WTC11 (cell line): ENCODE data around the gene ZBTB39. TPM values are rescaled to one million over a fixed set of nuclear protein-coding genes. Genes with fewer than 3 reads are reported as not detected.
"Not testable (repeated sequence)": the region's sequence is repeated elsewhere in the genome, so short reads cannot be mapped to it uniquely, and the experiment has no call there.

Experiments
- ATAC-seq: fragments of 200-7000 bp; cut with Tn5 transposase; 2 replicates; pipeline ENCODE4 v1.10.0; 2021; ENCODE audit warnings: mild to moderate bottlenecking, moderate library complexity
- CTCF ChIA-PET: fragments of 300-600 bp; sonication (Branson Sonifier 250); formaldehyde crosslinking; loops from one replicate; lab custom pipeline; 2021; ENCODE audit warnings: antibody characterized with exemption; lab: Charles Lee
- POLR2A ChIA-PET: fragments of 350-600 bp; sonication (Branson Sonifier 250); formaldehyde crosslinking; loops from one replicate; lab custom pipeline; 2021; ENCODE audit warnings: antibody characterized with exemption; lab: Charles Lee
- DNase-seq: peaks from one replicate; pipeline ENCODE4 v3.0.0; 2021; ENCODE audit warnings: low spot score
- H3K27ac Mint-ChIP-seq: 2 replicates; pipeline ENCODE4 v1.8.0; 2021; ENCODE audit warnings: mixed read lengths
- H3K27me3 Mint-ChIP-seq: 2 replicates; pipeline ENCODE4 v1.8.0; 2021; ENCODE audit warnings: low read depth, mild to moderate bottlenecking, moderate library complexity, mixed read lengths
- H3K36me3 Mint-ChIP-seq: 2 replicates; pipeline ENCODE4 v1.8.0; 2021; ENCODE audit warnings: mixed read lengths
- H3K4me1 Mint-ChIP-seq: 2 replicates; pipeline ENCODE4 v1.8.0; 2022; ENCODE audit warnings: mixed read lengths
- H3K4me3 Mint-ChIP-seq: 2 replicates; pipeline ENCODE4 v1.8.0; 2021; ENCODE audit warnings: mild to moderate bottlenecking, moderate library complexity, mixed read lengths
- H3K9me3 Mint-ChIP-seq: 2 replicates; pipeline ENCODE4 v1.8.0; 2021; ENCODE audit warnings: mixed read lengths
- CREM ChIP-seq: sonication (generic); formaldehyde crosslinking; IDR thresholded peaks from 2 replicates; pipeline ENCODE4 v1.8.1; 2022; ENCODE audit warnings: mild to moderate bottlenecking, missing genetic modification reagents, moderate library complexity
- ESRRA ChIP-seq: sonication (generic); formaldehyde crosslinking; IDR thresholded peaks from 2 replicates; pipeline ENCODE4 v1.8.1; 2022; ENCODE audit warnings: mild to moderate bottlenecking, missing genetic modification reagents, borderline replicate concordance
- GTF2I ChIP-seq: fragments of 250-450 bp; sonication (Bioruptor Pico); conservative IDR thresholded peaks from 2 replicates; pipeline ENCODE4 v1.4.0; 2021; ENCODE audit warnings: mild to moderate bottlenecking
- KAT7 ChIP-seq: sonication (generic); formaldehyde crosslinking; IDR thresholded peaks from 2 replicates; pipeline ENCODE4 v1.8.1; 2023; ENCODE audit warnings: missing genetic modification reagents, mild to moderate bottlenecking, borderline replicate concordance
- RELA ChIP-seq: sonication (generic); formaldehyde crosslinking; IDR thresholded peaks from 2 replicates; pipeline ENCODE4 v1.8.1; 2022; ENCODE audit warnings: missing genetic modification reagents, mild to moderate bottlenecking, borderline replicate concordance
- RORB ChIP-seq: fragments of 250-450 bp; sonication (Bioruptor Pico); IDR thresholded peaks from 2 replicates; pipeline ENCODE4 v1.9.0; 2021; ENCODE audit warnings: mild to moderate bottlenecking
- SMAD3 ChIP-seq: sonication (generic); formaldehyde crosslinking; IDR thresholded peaks from 2 replicates; pipeline ENCODE4 v1.8.0; 2022; ENCODE audit warnings: missing genetic modification reagents, mild to moderate bottlenecking, borderline replicate concordance
- SP1 ChIP-seq: sonication (generic); formaldehyde crosslinking; conservative IDR thresholded peaks from 2 replicates; pipeline ENCODE4 v1.8.1; 2022; ENCODE audit warnings: missing genetic modification reagents
- TCF7 ChIP-seq: sonication (generic); formaldehyde crosslinking; IDR thresholded peaks from 2 replicates; pipeline ENCODE4 v1.8.0; 2022; ENCODE audit warnings: mild to moderate bottlenecking, low read depth, missing genetic modification reagents, moderate library complexity
- TEAD4 ChIP-seq: sonication (generic); formaldehyde crosslinking; IDR thresholded peaks from 2 replicates; pipeline ENCODE4 v1.8.0; 2022; ENCODE audit warnings: mild to moderate bottlenecking, missing genetic modification reagents
- ZNF138 ChIP-seq: sonication (generic); formaldehyde crosslinking; conservative IDR thresholded peaks from 2 replicates; pipeline ENCODE4 v1.8.1; 2022; ENCODE audit warnings: mild to moderate bottlenecking, moderate library complexity, missing genetic modification reagents
- ZNF232 ChIP-seq: sonication (generic); formaldehyde crosslinking; IDR thresholded peaks from 2 replicates; pipeline ENCODE4 v1.8.0; 2022; ENCODE audit warnings: mild to moderate bottlenecking, missing genetic modification reagents
- ZNF263 ChIP-seq: sonication (generic); formaldehyde crosslinking; IDR thresholded peaks from 2 replicates; pipeline ENCODE4 v1.8.1; 2022; ENCODE audit warnings: low read depth, mild to moderate bottlenecking, moderate library complexity, missing genetic modification reagents
- ZNF396 ChIP-seq: fragments of 250-450 bp; sonication (Bioruptor Pico); IDR thresholded peaks from 2 replicates; pipeline ENCODE4 v1.8.0; 2021; ENCODE audit warnings: mild to moderate bottlenecking, moderate library complexity, borderline replicate concordance
- ZNF671 ChIP-seq: fragments of 250-450 bp; sonication (Bioruptor Pico); IDR thresholded peaks from 2 replicates; pipeline ENCODE4 v1.8.0; 2021; ENCODE audit warnings: mild to moderate bottlenecking
- total RNA-seq: library from RNA; stranded (reverse); gene quantifications from 3 replicates; pipeline ENCODE4 v1.2.3, GENCODE V29; 2021
- TF ChIP-seq, protein P1 (sequence below): fragments of 250-450 bp; sonication (Bioruptor Pico); IDR thresholded peaks from 2 replicates; pipeline ENCODE4 v2.1.2; 2022; ENCODE audit warnings: mild to moderate bottlenecking, moderate library complexity
- TF ChIP-seq, protein P2 (sequence below): sonication (generic); formaldehyde crosslinking; IDR thresholded peaks from 2 replicates; pipeline ENCODE4 v1.8.1; 2023; ENCODE audit warnings: mild to moderate bottlenecking, missing genetic modification reagents, moderate library complexity
- TF ChIP-seq, protein P3 (sequence below): fragments of 250-450 bp; sonication (Bioruptor Pico); IDR thresholded peaks from 2 replicates; pipeline ENCODE4 v1.9.0; 2021; ENCODE audit warnings: moderate library complexity, mild to moderate bottlenecking, inconsistent platforms, borderline replicate concordance
- TF ChIP-seq, protein P4 (sequence below): fragments of 250-450 bp; sonication (Bioruptor Pico); IDR thresholded peaks from 2 replicates; pipeline ENCODE4 v1.9.0; 2021; ENCODE audit warnings: mild to moderate bottlenecking, borderline replicate concordance

The ZBTB39 gene
- total RNA-seq, 1 experiment from 2014 or later, result 20.2 TPM

DNA sequence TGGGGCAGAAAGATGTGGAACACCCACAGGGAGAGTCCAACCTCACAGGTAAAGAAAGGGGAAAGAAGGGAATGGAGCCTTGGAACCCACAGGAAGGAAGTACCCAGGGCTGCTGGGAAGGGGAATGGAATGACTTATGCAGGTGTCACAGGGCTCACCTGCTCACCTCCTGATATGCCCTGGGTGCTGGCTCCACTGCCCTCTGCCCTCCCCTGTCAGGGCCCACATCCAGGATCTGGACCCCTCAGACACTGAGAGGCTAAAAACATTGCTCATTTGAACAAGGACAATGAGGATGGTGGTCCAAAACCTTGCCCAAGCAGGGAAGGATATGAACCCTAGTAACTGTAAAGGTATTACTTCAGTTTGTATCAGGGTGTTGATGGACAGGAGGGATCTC lies 19.3 kb downstream of the ZBTB39 start:
- CTCF ChIA-PET, result interaction anchor here (0.9 to 3.4 kb wide), 29 partner anchors 11 to 287 kb away, joined by 3 to 64 read pairs (median 5); partner anchors contain the start of genes HSD17B6, NEMP1, PRIM1 and STAT6
- POLR2A ChIA-PET, result no interaction called here
- H3K27me3 Mint-ChIP-seq, result no peaks in the 10 kb centered on the region; the same call in 1 of the 2 replicates
- H3K36me3 Mint-ChIP-seq, result no peaks in the 10 kb centered on the region
- TF ChIP-seq ZNF396 (CRISPR knock-in tag), result no peak
- no peak for TF ChIP-seq TEAD4 (CRISPR knock-in tag)
- no peak for TF ChIP-seq ZNF232 (CRISPR knock-in tag)
- TF ChIP-seq ZNF671 (CRISPR knock-in tag), result no peak
- TF ChIP-seq, protein P1, sequence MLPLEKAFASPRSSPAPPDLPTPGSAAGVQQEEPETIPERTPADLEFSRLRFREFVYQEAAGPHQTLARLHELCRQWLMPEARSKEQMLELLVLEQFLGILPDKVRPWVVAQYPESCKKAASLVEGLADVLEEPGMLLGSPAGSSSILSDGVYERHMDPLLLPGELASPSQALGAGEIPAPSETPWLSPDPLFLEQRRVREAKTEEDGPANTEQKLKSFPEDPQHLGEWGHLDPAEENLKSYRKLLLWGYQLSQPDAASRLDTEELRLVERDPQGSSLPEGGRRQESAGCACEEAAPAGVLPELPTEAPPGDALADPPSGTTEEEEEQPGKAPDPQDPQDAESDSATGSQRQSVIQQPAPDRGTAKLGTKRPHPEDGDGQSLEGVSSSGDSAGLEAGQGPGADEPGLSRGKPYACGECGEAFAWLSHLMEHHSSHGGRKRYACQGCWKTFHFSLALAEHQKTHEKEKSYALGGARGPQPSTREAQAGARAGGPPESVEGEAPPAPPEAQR, result no peak
- no peak for TF ChIP-seq SP1 (CRISPR knock-in tag)
- no peak overlapping the region for H3K27ac Mint-ChIP-seq
- ATAC-seq, result no peak
- no peak for DNase-seq
- no peaks in the 10 kb centered on the region for H3K9me3 Mint-ChIP-seq
- H3K4me1 Mint-ChIP-seq, result peaks cover 17% of the 10 kb centered on the region
- no peak overlapping the region for H3K4me3 Mint-ChIP-seq

DNA sequence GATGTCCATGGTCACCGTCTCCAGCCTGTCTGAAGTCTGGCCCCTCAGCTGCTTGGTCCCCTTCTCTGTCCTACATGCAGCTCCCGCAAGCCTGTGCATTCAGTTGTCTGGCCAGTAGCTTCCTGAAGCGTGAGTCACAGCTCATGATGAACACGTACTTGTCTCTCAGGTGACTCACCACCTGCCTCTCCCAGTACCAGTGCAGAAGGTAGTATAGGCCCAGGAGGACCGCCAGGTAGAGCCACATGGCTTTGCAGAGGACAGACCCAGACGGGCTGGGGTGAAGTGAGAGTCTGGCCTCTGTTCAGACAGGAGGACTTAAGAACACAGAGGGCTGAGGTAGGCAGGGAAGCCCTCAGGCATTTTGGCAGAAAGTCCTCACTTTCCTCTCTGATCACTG lies 20.6 kb downstream of the ZBTB39 start:
- H3K27me3 Mint-ChIP-seq, H3K27ac Mint-ChIP-seq, DNase-seq, POLR2A ChIA-PET, H3K4me3 Mint-ChIP-seq, ATAC-seq, H3K36me3 Mint-ChIP-seq, H3K9me3 Mint-ChIP-seq: not testable (repeated sequence)
- peaks cover 10% of the 10 kb centered on the region for H3K4me1 Mint-ChIP-seq
- CTCF ChIA-PET, result interaction anchor here (1.1 to 3.4 kb wide), 2 partner anchors 145 to 222 kb away, joined by 3 to 64 read pairs; no protein-coding TSS in a partner anchor

DNA sequence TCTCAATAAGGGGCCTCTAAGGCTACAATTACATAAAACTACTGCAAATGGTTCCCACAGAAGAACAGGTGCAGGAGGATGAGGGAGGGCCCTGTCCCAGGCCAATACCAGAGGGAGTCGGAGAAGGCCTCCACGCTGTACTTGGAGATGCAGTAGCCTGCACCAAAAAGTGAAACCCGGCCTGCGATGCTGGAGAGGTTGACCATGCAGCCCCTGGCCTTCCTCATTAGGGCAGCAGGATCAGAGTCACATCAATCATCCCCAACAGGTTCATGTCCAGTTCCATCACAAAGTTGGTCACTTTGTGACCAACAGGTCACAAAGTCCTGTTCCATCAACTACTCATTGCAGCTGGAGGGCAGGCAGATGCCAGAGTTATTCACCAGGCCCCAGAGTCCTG lies 23.0 kb downstream of the ZBTB39 start:
- ATAC-seq (no peak), DNase-seq (no peak)
- Mint-ChIP-seq H3K27ac (no peak overlapping the region), H3K36me3 (no peaks in the 10 kb centered on the region), H3K4me3 (no peak overlapping the region), H3K4me1 (peaks cover 8% of the 10 kb centered on the region), H3K27me3 (no peaks in the 10 kb centered on the region; the same call in 1 of the 2 replicates), H3K9me3 (peaks cover 11% of the 10 kb centered on the region; the same call in 1 of the 2 replicates)
- POLR2A ChIA-PET, result no interaction called here
- CTCF ChIA-PET, result no interaction called here
- TF ChIP-seq, protein P2, sequence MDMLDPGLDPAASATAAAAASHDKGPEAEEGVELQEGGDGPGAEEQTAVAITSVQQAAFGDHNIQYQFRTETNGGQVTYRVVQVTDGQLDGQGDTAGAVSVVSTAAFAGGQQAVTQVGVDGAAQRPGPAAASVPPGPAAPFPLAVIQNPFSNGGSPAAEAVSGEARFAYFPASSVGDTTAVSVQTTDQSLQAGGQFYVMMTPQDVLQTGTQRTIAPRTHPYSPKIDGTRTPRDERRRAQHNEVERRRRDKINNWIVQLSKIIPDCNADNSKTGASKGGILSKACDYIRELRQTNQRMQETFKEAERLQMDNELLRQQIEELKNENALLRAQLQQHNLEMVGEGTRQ, result no peak
- TF ChIP-seq ESRRA (CRISPR knock-in tag), result no peak
- TF ChIP-seq, protein P3, sequence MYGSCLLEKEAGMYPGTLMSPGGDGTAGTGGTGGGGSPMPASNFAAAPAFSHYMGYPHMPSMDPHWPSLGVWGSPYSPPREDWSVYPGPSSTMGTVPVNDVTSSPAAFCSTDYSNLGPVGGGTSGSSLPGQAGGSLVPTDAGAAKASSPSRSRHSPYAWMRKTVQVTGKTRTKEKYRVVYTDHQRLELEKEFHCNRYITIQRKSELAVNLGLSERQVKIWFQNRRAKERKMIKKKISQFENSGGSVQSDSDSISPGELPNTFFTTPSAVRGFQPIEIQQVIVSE (CRISPR knock-in tag), result no peak
- no peak for TF ChIP-seq SMAD3 (CRISPR knock-in tag)
- no peak for TF ChIP-seq RELA
- no peak for TF ChIP-seq GTF2I

DNA sequence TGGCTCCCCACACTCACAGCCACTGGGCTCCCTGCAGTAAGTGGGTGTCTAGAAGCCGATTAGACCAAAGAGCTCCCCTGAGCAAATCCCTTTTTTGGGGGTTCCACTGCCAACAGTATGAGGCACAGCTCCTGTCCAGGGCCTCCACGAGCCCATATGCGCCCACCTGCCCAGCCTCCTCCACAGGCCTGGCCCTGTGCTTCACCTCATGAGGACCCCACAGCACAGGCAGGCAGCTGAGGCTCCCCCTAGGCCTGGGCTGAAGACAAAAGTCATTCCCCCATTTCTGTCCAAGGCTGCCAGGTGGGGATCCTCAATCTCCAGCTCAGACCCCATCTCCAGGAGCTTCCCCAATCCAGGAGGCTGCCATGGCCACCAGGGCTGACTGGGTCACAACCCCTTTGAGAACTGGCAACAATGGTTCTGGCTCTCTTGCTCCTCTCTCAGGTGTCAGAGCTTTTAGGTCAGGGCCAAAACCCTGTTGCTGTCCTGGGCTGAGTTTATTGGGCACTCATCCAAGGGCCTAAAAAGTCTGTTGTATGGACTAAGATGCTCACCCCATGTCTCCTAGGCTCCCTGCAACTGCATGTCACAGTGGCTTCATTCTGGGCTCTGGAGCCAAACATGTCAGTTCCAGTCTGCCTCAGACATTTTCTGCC lies 23.6 kb downstream of the ZBTB39 start:
- POLR2A ChIA-PET, result not testable (repeated sequence)

DNA sequence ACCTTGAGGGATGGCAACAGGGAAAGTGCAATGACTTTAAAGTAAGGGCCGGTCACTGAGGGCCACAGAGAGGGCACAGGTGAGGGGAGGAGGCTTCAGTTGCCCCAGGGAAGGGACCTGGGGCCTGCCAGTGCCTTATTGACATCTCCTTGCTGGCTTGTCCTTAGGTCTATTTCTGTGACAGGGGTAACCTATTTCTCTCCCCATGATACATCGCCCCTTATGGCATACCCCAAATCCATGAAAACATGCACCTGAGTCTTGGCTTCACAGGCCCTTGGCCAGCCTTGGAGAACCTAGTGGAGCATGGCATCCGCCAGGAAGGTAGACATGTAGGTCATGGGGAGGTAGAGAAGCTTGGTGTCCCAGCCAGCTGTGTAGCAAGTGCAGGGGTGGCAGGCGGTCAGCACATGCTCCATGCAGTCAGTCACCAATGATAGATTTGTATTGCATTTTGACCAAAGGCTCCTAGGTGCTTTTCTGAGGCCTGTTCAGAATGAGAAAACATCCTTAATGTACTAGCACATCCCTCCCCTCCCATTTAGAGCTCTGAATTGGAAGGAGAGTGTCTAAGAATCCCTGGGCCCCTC lies 25.3 kb downstream of the ZBTB39 start:
- DNase-seq (no peak), ATAC-seq (no peak)
- Mint-ChIP-seq H3K36me3 (no peaks in the 10 kb centered on the region), H3K27ac (no peak overlapping the region), H3K4me3 (no peak overlapping the region), H3K4me1 (no peaks in the 10 kb centered on the region), H3K27me3 (no peaks in the 10 kb centered on the region; the same call in 1 of the 2 replicates), H3K9me3 (peaks cover 14% of the 10 kb centered on the region)
- ChIA-PET CTCF (no interaction called here), POLR2A (no interaction called here)
- no peak for TF ChIP-seq CREM (CRISPR knock-in tag)
- TF ChIP-seq KAT7, result no peak
- no peak for TF ChIP-seq ZNF138
- no peak for TF ChIP-seq TCF7 (CRISPR knock-in tag)
- no peak for TF ChIP-seq ZNF263
- no peak for TF ChIP-seq ZNF671 (CRISPR knock-in tag)
- no peak for TF ChIP-seq RORB (CRISPR knock-in tag)
- TF ChIP-seq, protein P4, sequence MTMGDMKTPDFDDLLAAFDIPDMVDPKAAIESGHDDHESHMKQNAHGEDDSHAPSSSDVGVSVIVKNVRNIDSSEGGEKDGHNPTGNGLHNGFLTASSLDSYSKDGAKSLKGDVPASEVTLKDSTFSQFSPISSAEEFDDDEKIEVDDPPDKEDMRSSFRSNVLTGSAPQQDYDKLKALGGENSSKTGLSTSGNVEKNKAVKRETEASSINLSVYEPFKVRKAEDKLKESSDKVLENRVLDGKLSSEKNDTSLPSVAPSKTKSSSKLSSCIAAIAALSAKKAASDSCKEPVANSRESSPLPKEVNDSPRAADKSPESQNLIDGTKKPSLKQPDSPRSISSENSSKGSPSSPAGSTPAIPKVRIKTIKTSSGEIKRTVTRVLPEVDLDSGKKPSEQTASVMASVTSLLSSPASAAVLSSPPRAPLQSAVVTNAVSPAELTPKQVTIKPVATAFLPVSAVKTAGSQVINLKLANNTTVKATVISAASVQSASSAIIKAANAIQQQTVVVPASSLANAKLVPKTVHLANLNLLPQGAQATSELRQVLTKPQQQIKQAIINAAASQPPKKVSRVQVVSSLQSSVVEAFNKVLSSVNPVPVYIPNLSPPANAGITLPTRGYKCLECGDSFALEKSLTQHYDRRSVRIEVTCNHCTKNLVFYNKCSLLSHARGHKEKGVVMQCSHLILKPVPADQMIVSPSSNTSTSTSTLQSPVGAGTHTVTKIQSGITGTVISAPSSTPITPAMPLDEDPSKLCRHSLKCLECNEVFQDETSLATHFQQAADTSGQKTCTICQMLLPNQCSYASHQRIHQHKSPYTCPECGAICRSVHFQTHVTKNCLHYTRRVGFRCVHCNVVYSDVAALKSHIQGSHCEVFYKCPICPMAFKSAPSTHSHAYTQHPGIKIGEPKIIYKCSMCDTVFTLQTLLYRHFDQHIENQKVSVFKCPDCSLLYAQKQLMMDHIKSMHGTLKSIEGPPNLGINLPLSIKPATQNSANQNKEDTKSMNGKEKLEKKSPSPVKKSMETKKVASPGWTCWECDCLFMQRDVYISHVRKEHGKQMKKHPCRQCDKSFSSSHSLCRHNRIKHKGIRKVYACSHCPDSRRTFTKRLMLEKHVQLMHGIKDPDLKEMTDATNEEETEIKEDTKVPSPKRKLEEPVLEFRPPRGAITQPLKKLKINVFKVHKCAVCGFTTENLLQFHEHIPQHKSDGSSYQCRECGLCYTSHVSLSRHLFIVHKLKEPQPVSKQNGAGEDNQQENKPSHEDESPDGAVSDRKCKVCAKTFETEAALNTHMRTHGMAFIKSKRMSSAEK (CRISPR knock-in tag), result no peak

More for the DNA sequence above, 23.6 kb downstream of the ZBTB39 start:
- CTCF ChIA-PET, DNase-seq, H3K4me3 Mint-ChIP-seq, H3K27ac Mint-ChIP-seq, H3K36me3 Mint-ChIP-seq, H3K4me1 Mint-ChIP-seq, H3K27me3 Mint-ChIP-seq, ATAC-seq: not testable (repeated sequence)
- H3K9me3 Mint-ChIP-seq, result peaks cover 11% of the 10 kb centered on the region
